KMS-11 (cell line): ENCODE measurements around the gene SLC15A3.

Source experiments
- H2AFZ ChIP-seq: fragments of 200-600 bp; sonication (generic); 2 replicates; pipeline ENCODE4 v1.6.1; 2016; ENCODE audit warnings: antibody characterized with exemption, mixed run types, low read depth
- H3K27ac ChIP-seq: fragments of 200-600 bp; sonication (generic); 2 replicates; pipeline ENCODE4 v1.6.1; 2016; ENCODE audit warnings: mild to moderate bottlenecking, mixed run types
- H3K27me3 ChIP-seq: fragments of 200-600 bp; sonication (generic); 2 replicates; pipeline ENCODE4 v1.6.1; 2017; ENCODE audit warnings: mild to moderate bottlenecking, low read depth, mixed run types, moderate library complexity; ENCODE audit not compliant: insufficient read depth
- H3K36me3 ChIP-seq: fragments of 200-600 bp; sonication (generic); 2 replicates; pipeline ENCODE4 v1.6.1; 2017; ENCODE audit warnings: mild to moderate bottlenecking, mixed run types; ENCODE audit not compliant: insufficient read depth
- H3K4me1 ChIP-seq: fragments of 200-600 bp; sonication (generic); 2 replicates; pipeline ENCODE4 v1.6.1; 2016; ENCODE audit warnings: mild to moderate bottlenecking, low read depth, mixed run types; ENCODE audit not compliant: poor library complexity, severe bottlenecking
- H3K4me2 ChIP-seq: fragments of 200-600 bp; sonication (generic); 2 replicates; pipeline ENCODE4 v1.7.0; 2016; ENCODE audit warnings: mild to moderate bottlenecking, mixed run types
- H3K4me3 ChIP-seq: fragments of 200-600 bp; sonication (generic); IDR thresholded peaks from 2 replicates; pipeline ENCODE4 v1.6.1; 2017; ENCODE audit warnings: low read depth, low read length, mixed read lengths; ENCODE audit not compliant: insufficient read depth
- H3K79me2 ChIP-seq: fragments of 200-600 bp; sonication (generic); 2 replicates; pipeline ENCODE4 v1.6.1; 2016; ENCODE audit warnings: low read depth, mixed run types; ENCODE audit not compliant: insufficient read depth
- H3K9ac ChIP-seq: fragments of 200-600 bp; sonication (generic); 2 replicates; pipeline ENCODE4 v1.6.1; 2016; ENCODE audit warnings: mild to moderate bottlenecking, mixed run types
- H4K20me1 ChIP-seq: fragments of 200-600 bp; sonication (generic); 2 replicates; pipeline ENCODE4 v1.6.1; 2016; ENCODE audit warnings: mild to moderate bottlenecking, mixed run types; ENCODE audit not compliant: insufficient read depth
- TF ChIP-seq, protein P1 (sequence below): fragments of 200-600 bp; sonication (generic); conservative IDR thresholded peaks from 2 replicates; pipeline ENCODE4 v1.6.1; 2017; ENCODE audit warnings: low read depth, mild to moderate bottlenecking, antibody characterized with exemption, low read length, moderate library complexity, mixed read lengths

The SLC15A3 gene

DNA sequence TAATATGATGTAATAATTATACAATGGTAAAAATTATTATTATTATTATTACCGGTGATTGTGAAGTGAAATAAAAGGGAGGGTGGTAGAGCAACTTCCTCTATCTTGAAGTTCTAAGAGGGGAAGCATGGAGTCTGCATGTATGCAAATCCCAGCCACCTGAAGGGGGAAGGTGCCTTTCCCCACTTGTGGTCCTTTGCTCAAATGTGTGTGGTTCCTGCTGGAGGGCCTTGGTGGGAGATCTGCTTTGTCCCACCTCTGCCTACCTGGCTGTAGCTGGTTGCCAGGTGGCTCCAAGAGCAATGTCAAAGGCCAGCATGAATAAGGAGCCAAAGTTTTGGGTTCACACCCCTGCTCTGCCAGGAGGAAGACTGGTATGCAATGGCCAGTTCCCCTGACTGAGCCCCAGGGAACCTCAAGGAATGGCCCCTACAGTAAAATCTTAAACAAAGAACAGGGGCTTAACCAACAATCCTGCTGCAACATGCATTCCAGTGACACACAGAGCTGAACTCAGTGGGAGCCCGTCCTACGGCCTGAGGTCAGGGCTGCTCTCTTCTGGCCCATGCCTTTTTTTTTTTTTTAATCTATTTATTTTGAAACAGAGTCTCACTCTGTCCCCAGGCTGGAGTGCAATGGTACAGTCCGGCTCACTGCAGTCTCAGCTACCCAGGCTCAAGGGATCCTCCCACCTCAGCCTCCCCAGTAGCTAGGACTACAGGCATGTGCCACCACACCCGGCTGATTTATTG is 19.2 kb downstream of the SLC15A3 start:
- Histone ChIP-seq H3K36me3 (no peaks in the 10 kb centered on the region), H3K27ac (no peak overlapping the region), H3K79me2 (no peaks in the 10 kb centered on the region), H3K4me3 (no peak overlapping the region), H3K4me1 (no peaks in the 10 kb centered on the region), H2AFZ (no peak overlapping the region), H4K20me1 (no peaks in the 10 kb centered on the region), H3K4me2 (no peak overlapping the region), H3K27me3 (no peaks in the 10 kb centered on the region; the same call in 1 of the 2 replicates), H3K9ac (no peak overlapping the region)
- TF ChIP-seq, protein P1, sequence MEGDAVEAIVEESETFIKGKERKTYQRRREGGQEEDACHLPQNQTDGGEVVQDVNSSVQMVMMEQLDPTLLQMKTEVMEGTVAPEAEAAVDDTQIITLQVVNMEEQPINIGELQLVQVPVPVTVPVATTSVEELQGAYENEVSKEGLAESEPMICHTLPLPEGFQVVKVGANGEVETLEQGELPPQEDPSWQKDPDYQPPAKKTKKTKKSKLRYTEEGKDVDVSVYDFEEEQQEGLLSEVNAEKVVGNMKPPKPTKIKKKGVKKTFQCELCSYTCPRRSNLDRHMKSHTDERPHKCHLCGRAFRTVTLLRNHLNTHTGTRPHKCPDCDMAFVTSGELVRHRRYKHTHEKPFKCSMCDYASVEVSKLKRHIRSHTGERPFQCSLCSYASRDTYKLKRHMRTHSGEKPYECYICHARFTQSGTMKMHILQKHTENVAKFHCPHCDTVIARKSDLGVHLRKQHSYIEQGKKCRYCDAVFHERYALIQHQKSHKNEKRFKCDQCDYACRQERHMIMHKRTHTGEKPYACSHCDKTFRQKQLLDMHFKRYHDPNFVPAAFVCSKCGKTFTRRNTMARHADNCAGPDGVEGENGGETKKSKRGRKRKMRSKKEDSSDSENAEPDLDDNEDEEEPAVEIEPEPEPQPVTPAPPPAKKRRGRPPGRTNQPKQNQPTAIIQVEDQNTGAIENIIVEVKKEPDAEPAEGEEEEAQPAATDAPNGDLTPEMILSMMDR, result no peak

- Histone ChIP-seq H3K79me2 (no peaks in the 10 kb centered on the region), H4K20me1 (no peaks in the 10 kb centered on the region), H3K36me3 (no peaks in the 10 kb centered on the region), H3K4me2 (no peak overlapping the region), H3K27me3 (no peaks in the 10 kb centered on the region), H3K4me1 (no peaks in the 10 kb centered on the region), H2AFZ (no peak overlapping the region), H3K4me3 (no peak overlapping the region), H3K9ac (no peak overlapping the region), H3K27ac (no peak overlapping the region)
- TF ChIP-seq, protein P1, result no peak
Measured at GRCh38 chr11:60931917-60932316, 20.1 kb downstream of the SLC15A3 start.

- Histone ChIP-seq H3K27ac (no peak overlapping the region), H3K36me3 (no peaks in the 10 kb centered on the region), H3K27me3 (no peaks in the 10 kb centered on the region; the same call in 1 of the 2 replicates), H4K20me1 (no peaks in the 10 kb centered on the region), H3K9ac (no peak overlapping the region), H2AFZ (no peak overlapping the region), H3K79me2 (no peaks in the 10 kb centered on the region), H3K4me1 (peaks cover 6% of the 10 kb centered on the region), H3K4me2 (no peak overlapping the region), H3K4me3 (no peak overlapping the region)
- TF ChIP-seq, protein P1, result no peak
Measured at GRCh38 chr11:60930394-60930793, 21.6 kb downstream of the SLC15A3 start.

DNA sequence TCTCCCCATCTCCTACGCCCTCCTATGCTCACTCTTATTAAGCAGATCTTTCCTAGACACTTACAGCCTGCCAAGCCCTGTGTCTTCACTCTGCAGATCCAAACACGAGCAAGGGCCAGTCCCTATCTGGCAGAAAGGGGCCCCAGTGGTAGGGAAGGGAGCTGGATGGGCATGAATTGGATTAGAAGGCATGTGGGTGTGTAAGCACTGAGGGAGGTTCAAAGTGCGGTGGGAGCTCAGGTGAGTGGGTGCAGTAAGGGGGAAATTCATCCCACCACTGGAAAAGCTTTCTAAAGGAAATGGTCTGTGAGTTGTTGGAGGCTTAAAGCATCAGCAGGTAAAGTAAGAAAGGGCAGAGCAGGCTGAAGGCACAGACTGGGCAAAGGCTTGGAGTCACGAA is 22.2 kb downstream of the SLC15A3 start:
- no peak overlapping the region for H3K4me3 ChIP-seq
- H3K79me2 ChIP-seq, result no peaks in the 10 kb centered on the region
- H3K27ac ChIP-seq, result no peak overlapping the region
- H3K4me1 ChIP-seq, result peaks cover 12% of the 10 kb centered on the region
- peaks cover 6% of the 10 kb centered on the region for H3K27me3 ChIP-seq
- TF ChIP-seq, protein P1, result no peak
- H4K20me1 ChIP-seq, result no peaks in the 10 kb centered on the region
- no peaks in the 10 kb centered on the region for H3K36me3 ChIP-seq
- H3K9ac ChIP-seq, result no peak overlapping the region
- no peak overlapping the region for H2AFZ ChIP-seq
- H3K4me2 ChIP-seq, result no peak overlapping the region
